HepG2 (cell line): ENCODE measurements around the gene SRXN1. TPM values are rescaled to one million over a fixed set of nuclear protein-coding genes. Genes with fewer than 3 reads are reported as not detected.

ENCODE experiments used
- AHDC1 ChIP-seq: sonication (generic); formaldehyde crosslinking; IDR thresholded peaks from 2 replicates; pipeline ENCODE4 v1.5.1; 2020; ENCODE audit warnings: mild to moderate bottlenecking, missing genetic modification reagents, borderline replicate concordance
- DRAP1 ChIP-seq: IDR thresholded peaks from 2 replicates; pipeline ENCODE4 v1.6.1; 2016; ENCODE audit warnings: missing genetic modification reagents, missing compliant biosample characterization
- FOXC1 ChIP-seq: sonication (generic); formaldehyde crosslinking; IDR thresholded peaks from 2 replicates; pipeline ENCODE4 v1.8.0; 2022; ENCODE audit warnings: mild to moderate bottlenecking, missing genetic modification reagents, borderline replicate concordance
- NFAT5 ChIP-seq: sonication (generic); formaldehyde crosslinking; IDR thresholded peaks from 2 replicates; pipeline ENCODE4 v1.4.0; 2020; ENCODE audit warnings: missing genetic modification reagents
- REST ChIP-seq, 2 experiments: IDR thresholded peaks; 2 replicates each; pipeline ENCODE4 v1.6.1; 2011 to 2012; ENCODE audit warnings: low read length in 2 of 2, borderline replicate concordance in 1 of 2, low read depth in 1 of 2, mild to moderate bottlenecking in 1 of 2, moderate library complexity in 1 of 2
- TBX2 ChIP-seq: sonication (generic); formaldehyde crosslinking; IDR thresholded peaks from 2 replicates; pipeline ENCODE4 v1.5.0; 2020; ENCODE audit warnings: missing genetic modification reagents, mild to moderate bottlenecking, borderline replicate concordance
- ZBTB7B ChIP-seq: sonication (generic); formaldehyde crosslinking; IDR thresholded peaks from 2 replicates; pipeline ENCODE4 v1.4.0; 2020; ENCODE audit warnings: missing genetic modification reagents
- polyA plus RNA-seq, 8 experiments: library from polyadenylated mRNA; depleted of rRNA in 3 of 8; stranded (reverse) in 7 of 8; unstranded in 1 of 8; fragments of >200 nt; fragmentation: Illumina TruSeq in 4 of 8; extraction: Trizol in 4 of 8; gene quantifications; 2 replicates each; pipeline versions ENCODE4 v1.2.1 to v1.2.3, GENCODE V29; 2011 to 2016; ENCODE audit warnings: low read depth in 4 of 8, missing spikeins in 1 of 8, mixed read lengths in 1 of 8; ENCODE audit not compliant: insufficient read depth in 1 of 8
- total RNA-seq, 5 experiments: library from RNA; depleted of rRNA; stranded (reverse); fragments of >200 nt; fragmentation: Illumina TruSeq; extraction: Trizol; gene quantifications; 2 replicates each; pipeline ENCODE4 v1.2.3, GENCODE V29; 2016; ENCODE audit warnings: low read depth in 1 of 5
- TF ChIP-seq, protein P1 (sequence below): sonication (generic); formaldehyde crosslinking; IDR thresholded peaks from 2 replicates; pipeline ENCODE4 v1.4.0; 2020; ENCODE audit warnings: mild to moderate bottlenecking, missing genetic modification reagents

The SRXN1 gene
- total and polyA plus RNA-seq, 2 of the 13 experiments (the other 11 are each of a cell fraction or from before 2014, with no cell fraction given) = 29.9 to 87.7 TPM

- peak; percentile 27; the same call in 1 of the 2 replicates for TF ChIP-seq NFAT5 (CRISPR knock-in tag)
- TF ChIP-seq FOXC1 = no peak
- TF ChIP-seq, protein P1, sequence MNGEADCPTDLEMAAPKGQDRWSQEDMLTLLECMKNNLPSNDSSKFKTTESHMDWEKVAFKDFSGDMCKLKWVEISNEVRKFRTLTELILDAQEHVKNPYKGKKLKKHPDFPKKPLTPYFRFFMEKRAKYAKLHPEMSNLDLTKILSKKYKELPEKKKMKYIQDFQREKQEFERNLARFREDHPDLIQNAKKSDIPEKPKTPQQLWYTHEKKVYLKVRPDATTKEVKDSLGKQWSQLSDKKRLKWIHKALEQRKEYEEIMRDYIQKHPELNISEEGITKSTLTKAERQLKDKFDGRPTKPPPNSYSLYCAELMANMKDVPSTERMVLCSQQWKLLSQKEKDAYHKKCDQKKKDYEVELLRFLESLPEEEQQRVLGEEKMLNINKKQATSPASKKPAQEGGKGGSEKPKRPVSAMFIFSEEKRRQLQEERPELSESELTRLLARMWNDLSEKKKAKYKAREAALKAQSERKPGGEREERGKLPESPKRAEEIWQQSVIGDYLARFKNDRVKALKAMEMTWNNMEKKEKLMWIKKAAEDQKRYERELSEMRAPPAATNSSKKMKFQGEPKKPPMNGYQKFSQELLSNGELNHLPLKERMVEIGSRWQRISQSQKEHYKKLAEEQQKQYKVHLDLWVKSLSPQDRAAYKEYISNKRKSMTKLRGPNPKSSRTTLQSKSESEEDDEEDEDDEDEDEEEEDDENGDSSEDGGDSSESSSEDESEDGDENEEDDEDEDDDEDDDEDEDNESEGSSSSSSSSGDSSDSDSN (CRISPR knock-in tag) = no peak
- 0 out of 2 replicates have a peak, but pooled peaks have one; percentile 14 for TF ChIP-seq AHDC1 (CRISPR knock-in tag)
- no peak; the same call in none of the 2 replicates for TF ChIP-seq TBX2 (CRISPR knock-in tag)
- 0 out of 2 replicates have a peak, but pooled peaks have one; percentile 10 for TF ChIP-seq DRAP1 (CRISPR knock-in tag)
- peak in 1 of 2 experiments; percentile 4; a peak in 2 of 4 replicates for TF ChIP-seq REST (IDR thresholded peaks at IDR 0.05; ENCODE audit: borderline replicate concordance in 1 of 2, low read depth in 1 of 2, low read length in 2 of 2)
- TF ChIP-seq ZBTB7B (CRISPR knock-in tag) = 0 out of 2 replicates have a peak, but pooled peaks have one; percentile 53
These were observed 803 bp upstream of the SRXN1 start (continued) for GRCh38 chr20:653590-654416.
